SU-DHL-6 (cell line): ENCODE results near the gene SEMA6A.

Experiments
- EZH2phosphoT487 ChIP-seq: fragments of 200-600 bp; sonication (generic), shearing (Covaris generic); conservative IDR thresholded peaks from 2 replicates; pipeline ENCODE4 v1.6.1; 2018; ENCODE audit warnings: mild to moderate bottlenecking, antibody characterized with exemption, low read length, moderate library complexity, mixed read lengths
- TF ChIP-seq, protein P1 (sequence below): fragments of 200-600 bp; sonication (generic); IDR thresholded peaks from one replicate; pipeline ENCODE4 v1.5.1; 2017; ENCODE audit warnings: antibody characterized with exemption, mild to moderate bottlenecking, low read length, moderate library complexity; ENCODE audit not compliant: insufficient read depth, poor library complexity, severe bottlenecking

GRCh38 chr5:116469631-116470030 is 105.0 kb downstream of the SEMA6A start:
- TF ChIP-seq, protein P1, sequence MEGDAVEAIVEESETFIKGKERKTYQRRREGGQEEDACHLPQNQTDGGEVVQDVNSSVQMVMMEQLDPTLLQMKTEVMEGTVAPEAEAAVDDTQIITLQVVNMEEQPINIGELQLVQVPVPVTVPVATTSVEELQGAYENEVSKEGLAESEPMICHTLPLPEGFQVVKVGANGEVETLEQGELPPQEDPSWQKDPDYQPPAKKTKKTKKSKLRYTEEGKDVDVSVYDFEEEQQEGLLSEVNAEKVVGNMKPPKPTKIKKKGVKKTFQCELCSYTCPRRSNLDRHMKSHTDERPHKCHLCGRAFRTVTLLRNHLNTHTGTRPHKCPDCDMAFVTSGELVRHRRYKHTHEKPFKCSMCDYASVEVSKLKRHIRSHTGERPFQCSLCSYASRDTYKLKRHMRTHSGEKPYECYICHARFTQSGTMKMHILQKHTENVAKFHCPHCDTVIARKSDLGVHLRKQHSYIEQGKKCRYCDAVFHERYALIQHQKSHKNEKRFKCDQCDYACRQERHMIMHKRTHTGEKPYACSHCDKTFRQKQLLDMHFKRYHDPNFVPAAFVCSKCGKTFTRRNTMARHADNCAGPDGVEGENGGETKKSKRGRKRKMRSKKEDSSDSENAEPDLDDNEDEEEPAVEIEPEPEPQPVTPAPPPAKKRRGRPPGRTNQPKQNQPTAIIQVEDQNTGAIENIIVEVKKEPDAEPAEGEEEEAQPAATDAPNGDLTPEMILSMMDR = no peak
- TF ChIP-seq EZH2phosphoT487 = no peak
